NCI-H69 (cell line): Measurements from ENCODE around the gene AMBP.

Experiments
- DNase-seq: peaks from one replicate; lab custom pipeline; 2025; lab: John Stamatoyannopoulos, UW

AMBP gene

GRCh38 chr9:114078021-114078780 lies at the start of gene AMBP:
AMBP (minus strand) TSS chr9:114078300; CDS start chr9:114078209, 91 bp downstream.
- DNase-seq, result peak; percentile 18

DNA sequence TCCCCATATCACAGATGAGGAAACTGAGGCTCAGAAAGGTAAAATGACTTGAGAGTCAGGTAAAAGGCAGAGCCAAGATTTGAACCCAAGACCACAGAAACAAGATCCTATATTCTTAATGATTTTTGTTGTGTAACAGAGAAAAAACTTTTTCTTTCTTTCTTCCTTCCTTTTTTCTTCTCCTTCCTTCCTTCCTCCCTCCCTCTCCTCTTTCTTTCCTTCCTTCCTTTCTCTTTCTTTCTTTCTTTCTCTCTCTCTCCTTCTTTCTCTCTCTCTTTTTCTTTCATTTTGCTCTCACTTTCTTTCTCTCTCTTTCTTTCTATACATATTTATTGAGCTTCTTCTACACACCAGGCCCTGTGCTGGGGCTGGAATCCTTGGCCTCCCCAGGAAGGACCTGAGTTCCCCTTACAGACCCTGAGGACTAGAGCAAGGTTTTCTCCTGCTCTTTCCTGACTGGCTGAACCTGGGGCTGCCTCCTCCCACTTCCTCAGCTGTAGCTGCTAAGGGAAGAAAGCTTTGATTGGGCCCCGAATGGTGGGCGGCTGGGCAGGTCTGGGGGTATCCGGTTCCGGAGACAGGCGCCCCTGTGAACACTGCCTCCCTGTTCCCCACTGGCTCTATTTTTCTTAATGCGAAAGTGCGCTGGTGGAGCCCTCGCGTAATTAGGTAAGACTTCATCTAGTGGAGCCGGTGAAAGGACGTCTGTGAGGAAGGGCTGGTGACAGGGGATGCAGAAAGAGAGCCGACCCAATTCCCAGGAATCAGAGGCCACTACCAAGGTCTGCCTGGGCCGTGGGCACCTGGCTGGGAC lies 48.4 kb upstream of the AMBP start:
- DNase-seq, result no peak

DNA sequence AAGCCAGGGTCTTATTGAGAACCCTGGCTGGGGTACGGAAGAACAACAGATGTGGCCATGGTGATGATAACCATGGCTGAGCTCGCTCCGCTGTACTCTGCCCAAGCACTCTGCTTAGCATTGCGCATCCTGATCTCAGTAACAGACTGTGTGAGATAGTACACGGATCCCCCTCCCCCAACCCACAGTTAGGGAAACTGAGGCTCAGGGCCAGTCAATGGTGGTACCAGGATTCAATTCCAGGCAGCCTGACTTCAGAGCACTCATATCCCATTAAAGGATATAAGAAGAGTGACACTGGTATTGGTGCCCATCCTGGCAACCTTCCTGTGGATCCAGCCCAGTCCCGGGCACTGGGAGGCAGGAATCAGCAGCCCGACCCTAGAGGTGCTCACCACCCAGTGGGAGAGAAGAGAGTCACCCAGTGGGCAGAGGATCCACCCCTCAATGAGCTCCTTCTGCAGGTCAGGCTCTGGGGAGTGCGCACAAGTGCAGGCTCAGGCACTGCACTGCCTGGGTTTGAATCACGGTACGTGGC lies 47.4 kb upstream of the AMBP start:
- no peak for DNase-seq

GRCh38 chr9:114124666-114125475 lies 46.8 kb upstream of the AMBP start:
- DNase-seq, result no peak

DNA sequence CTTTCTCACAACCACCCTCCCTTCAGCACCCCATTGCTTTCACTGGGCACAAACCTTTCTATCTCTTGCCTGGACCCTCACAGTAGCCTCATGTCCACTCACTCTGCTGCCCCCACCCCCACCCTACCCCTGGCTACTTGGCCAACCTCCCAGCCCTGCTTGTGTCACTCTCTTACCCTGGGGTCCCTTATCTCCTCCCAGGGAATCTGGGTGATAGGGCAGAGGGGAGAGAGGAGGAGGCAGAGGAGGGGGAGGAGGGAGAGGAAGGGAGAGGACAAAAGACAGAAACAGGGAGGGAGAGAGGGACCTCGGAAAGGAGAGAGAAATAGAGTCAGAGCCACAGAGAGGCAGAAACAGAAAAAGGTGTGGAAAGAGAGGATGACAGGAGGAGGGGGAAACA lies 46.0 kb upstream of the AMBP start:
- DNase-seq, result no peak

DNA sequence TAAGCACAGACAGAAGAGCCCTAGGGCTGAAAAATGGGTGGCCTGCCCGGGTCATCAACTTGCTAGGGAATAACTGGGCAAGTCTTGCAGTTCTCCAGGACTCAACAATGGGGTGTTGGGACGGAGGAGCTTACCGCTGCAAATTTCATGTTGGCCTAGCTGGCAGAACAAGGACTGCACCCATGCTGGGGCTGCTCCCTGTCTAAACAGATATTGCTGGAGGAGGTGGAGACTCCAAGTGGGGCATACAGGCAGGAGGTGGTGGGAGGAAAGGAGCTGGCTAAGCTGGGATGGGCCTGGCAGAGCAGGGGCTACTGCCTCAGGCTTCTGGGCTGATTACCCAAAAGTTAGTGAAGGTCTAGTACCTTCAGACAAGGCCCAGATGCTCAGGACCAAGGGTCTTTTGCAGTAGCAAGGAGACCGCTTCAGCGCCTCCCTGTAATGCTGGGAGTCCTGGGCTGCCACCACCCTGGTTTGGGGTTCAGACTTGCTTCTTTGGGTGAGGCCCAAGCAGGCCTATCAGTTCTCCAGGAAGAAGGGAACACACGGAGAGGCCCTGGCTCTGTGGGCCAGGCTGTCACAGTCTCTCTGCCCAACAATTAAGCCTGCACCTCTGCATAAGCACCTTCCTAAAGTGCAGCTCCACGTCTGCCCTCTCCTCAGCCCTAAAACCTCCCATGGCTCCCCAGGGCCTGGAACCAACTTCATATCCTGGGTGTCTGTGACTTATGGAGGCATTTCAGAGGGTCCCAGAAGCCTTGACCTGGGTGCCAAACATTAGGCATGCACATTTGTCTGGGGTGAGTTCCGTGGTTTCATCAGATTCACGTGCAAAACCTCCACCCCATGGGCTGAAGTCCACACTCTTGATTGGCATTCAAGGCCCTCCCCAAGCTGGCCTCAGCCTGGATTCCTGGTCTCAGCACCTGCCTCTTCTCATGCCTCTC lies 45.2 kb upstream of the AMBP start:
- DNase-seq, result no peak

GRCh38 chr9:114122136-114123027 lies 44.3 kb upstream of the AMBP start:
- DNase-seq, result no peak

DNA sequence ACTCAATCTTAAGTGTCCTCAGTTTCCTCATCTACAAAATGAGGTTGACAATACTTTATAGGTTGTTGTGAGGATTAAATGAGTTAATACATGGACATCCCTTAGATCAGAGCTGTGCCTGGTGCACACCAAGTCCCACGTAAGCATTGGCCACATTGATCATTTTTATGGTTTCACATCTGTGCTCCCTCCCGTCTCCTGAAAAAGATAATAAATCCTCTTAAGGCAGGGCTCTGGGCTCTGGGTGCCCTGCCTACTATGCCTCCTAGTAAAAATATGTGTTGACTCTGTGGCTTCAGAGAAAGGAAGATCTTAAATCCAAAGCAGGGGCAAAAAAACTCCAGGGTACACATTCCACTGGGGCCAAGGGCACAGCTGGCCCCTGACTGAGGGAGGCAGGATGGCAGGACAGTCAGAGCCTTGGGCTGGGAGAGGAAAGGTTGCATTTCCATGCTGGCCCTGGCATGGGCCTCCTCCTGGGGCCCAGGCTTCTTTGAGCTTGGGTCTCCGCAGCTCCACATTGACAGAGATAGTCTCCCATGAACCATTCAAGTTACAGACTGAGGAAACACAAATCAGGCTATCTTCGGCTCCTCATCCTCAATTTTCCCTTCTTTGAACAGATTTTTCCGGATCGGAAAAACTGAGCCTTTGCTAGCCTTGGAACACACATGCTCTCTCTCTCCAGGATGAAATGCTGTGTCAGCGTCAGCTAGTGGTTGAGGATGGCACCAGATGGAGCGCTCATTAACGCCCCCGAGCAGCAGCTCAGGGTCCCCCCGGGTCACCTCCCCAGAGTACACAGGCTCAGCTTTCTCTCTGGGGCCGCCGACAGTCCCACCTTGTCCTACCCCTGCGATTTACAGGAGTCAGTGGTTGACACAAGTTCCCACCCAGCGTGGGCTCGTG lies 43.4 kb upstream of the AMBP start:
- DNase-seq, result no peak

GRCh38 chr9:114120192-114121014 lies 42.3 kb upstream of the AMBP start:
- DNase-seq, result no peak

DNA sequence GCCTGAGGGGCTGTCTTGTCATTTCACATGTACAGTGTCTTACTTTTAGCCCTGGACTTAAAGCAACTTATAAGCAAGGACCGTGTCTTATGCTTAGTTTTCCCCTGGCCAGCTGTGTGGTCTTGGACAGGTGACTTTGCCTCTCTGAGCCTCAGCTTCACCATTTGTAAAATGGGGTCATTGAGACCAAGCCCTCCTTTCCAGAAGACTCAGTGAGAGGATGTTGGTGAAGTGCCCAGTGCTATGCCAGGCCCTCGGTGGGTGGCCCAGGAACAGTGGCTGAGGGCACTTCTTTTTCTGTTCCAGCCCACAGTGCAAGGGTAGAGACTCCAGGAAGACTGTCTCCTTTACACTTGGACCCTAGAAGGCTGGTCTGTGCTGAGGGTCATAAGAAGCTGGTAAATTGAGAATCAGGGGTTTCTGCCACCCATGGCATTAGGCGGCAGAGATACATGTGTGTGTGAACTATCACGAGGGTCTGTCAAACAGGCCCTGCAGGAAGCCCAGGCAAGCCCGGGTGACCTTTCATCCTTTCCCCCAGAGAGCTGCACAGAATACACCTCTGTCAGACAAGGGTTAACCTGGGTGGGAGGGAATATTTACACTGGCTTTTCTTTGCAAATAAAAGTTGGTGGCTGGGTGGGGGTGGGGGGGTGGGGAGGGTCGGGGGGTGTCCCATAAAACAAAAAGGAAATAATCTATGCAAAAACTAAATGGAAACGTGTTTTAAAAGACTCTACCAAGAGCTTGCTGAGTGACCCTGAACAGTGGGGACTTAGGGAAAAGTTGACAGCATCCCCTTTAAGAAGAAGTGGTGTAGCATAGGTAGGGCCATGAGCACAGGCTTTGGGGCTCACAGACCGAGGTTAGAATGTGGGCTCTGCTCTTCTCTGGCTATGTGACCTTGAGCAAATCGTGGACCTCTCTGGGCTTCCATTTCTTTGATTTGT lies 41.4 kb upstream of the AMBP start:
- DNase-seq, result no peak

GRCh38 chr9:114117996-114118830 lies 40.1 kb upstream of the AMBP start:
- DNase-seq, result peak; percentile 33

- DNase-seq, result no peak
Observed at GRCh38 chr9:114117614-114117995, 39.5 kb upstream of the AMBP start.

GRCh38 chr9:114116126-114116747 lies 38.1 kb upstream of the AMBP start:
- DNase-seq, result no peak

- no peak for DNase-seq
Observed at GRCh38 chr9:114115654-114116125, 37.6 kb upstream of the AMBP start.

DNA sequence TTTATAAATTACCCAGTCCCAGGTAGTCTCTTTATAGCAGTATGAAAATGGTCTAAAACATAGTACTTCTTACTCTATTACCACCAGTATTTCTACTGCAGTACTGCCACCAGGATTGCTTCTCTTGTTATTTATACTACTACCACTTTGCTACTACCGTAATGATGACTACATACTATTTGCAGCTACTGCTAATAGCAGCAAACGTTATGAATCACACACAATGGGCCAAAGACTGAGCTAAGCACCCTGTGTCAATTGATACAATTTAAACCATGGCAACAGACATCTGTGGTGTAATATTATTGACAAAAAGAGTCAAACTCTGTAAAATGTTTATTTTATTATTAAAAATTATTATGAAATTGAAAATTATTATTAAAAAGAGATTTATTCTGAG lies 36.3 kb upstream of the AMBP start:
- DNase-seq, result no peak
